GM19463 (cell line): ENCODE results near the gene IQSEC1.

ENCODE experiments used
- ATAC-seq: cut with Tn5 transposase; IDR thresholded peaks from one replicate; pipeline ENCODE4 v1.9.1; 2021; ENCODE audit warnings: mild to moderate bottlenecking, moderate library complexity; ENCODE audit not compliant: unreplicated experiment

The IQSEC1 gene

GRCh38 chr3:13052191-13052820 lies 20.9 kb downstream of the IQSEC1 start:
- no peak for ATAC-seq

- ATAC-seq: no peak
Observed at GRCh38 chr3:13051581-13051980, 21.6 kb downstream of the IQSEC1 start.

- ATAC-seq: no peak
Observed at GRCh38 chr3:13051066-13051465, 22.2 kb downstream of the IQSEC1 start.

- ATAC-seq: no peak
Observed at GRCh38 chr3:13050446-13050845, 22.8 kb downstream of the IQSEC1 start.

- ATAC-seq: no peak
Observed at GRCh38 chr3:13049400-13049799, 23.8 kb downstream of the IQSEC1 start.

- ATAC-seq: no peak
Observed at GRCh38 chr3:13047296-13048165, 25.7 kb downstream of the IQSEC1 start.

- ATAC-seq: peak; percentile 6
Observed at GRCh38 chr3:13046569-13047274, 26.5 kb downstream of the IQSEC1 start.

GRCh38 chr3:13045904-13046568 lies 27.2 kb downstream of the IQSEC1 start:
- ATAC-seq: peak; percentile 79

GRCh38 chr3:13045241-13045903 lies 27.9 kb downstream of the IQSEC1 start:
- ATAC-seq: no peak

- ATAC-seq: no peak
Observed at GRCh38 chr3:13044496-13045240, 28.6 kb downstream of the IQSEC1 start.

- no peak for ATAC-seq
Observed at GRCh38 chr3:13043656-13044055, 29.6 kb downstream of the IQSEC1 start.

- no peak for ATAC-seq
Observed at GRCh38 chr3:13042715-13043271, 30.4 kb downstream of the IQSEC1 start.

GRCh38 chr3:13042127-13042701 lies 31.0 kb downstream of the IQSEC1 start:
- no peak for ATAC-seq

GRCh38 chr3:13041113-13041776 lies 32.0 kb downstream of the IQSEC1 start:
- no peak for ATAC-seq

GRCh38 chr3:13040361-13041074 lies 32.7 kb downstream of the IQSEC1 start:
- peak; percentile 97 for ATAC-seq

- ATAC-seq: no peak
Observed at GRCh38 chr3:13039213-13039896, 33.9 kb downstream of the IQSEC1 start.

- ATAC-seq: no peak
Observed at GRCh38 chr3:13037458-13038117, 35.6 kb downstream of the IQSEC1 start.
